ENCODE data around the gene ANKRD33. TPM values are rescaled to one million over a fixed set of nuclear protein-coding genes. Genes with fewer than 3 reads are reported as not detected.

Gene ANKRD33
- total and polyA plus RNA-seq, 2 of the 13 experiments (the other 11 are each of a cell fraction or from before 2014, with no cell fraction given), result 0.04 TPM; not detected in 1

DNA sequence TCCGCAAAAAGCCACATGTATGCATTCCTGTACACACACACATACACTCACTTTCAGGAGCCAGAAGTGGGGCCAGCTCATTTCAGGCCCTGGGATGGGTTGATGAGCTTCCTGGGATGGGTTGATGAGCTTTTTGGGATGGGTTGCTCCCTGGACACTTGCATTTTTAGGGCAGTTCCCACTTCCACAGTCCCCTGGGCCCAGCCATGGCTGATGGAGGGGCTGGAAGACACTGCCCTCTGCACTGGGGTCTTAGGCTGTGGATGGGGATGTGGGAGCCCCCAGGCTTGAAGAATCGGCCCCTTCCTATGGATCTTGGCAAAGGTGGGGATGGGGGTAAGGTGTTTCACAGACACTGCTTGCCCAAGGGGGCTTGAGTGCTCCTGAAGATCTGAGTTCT lies 32.1 kb downstream of the ANKRD33 start:
- Histone ChIP-seq H3K27me3 (ENCODE audit: control insufficient read depth in 1 of 2, insufficient read depth in 2 of 2, low read length in 2 of 2) (peaks cover 1 to 22% of the 10 kb centered on the region in 2 experiments; a peak in 4 of 5 replicates), H3K36me3 (replicated peaks in 1 of 2; ENCODE audit: control insufficient read depth in 1 of 2, insufficient read depth in 2 of 2, low read length in 2 of 2) (no peaks in the 10 kb centered on the region), H3K4me3 (replicated peaks in 1 of 3; ENCODE audit: insufficient read depth in 1 of 3, low read depth in 2 of 3, low read length in 3 of 3) (no peak overlapping the region), H3K79me2 (ENCODE audit: insufficient read depth, low read length) (no peaks in the 10 kb centered on the region), H3K4me2 (ENCODE audit: low read depth, low read length) (no peak overlapping the region), H2AFZ (ENCODE audit: low read length) (no peak overlapping the region), H3K9me3 (ENCODE audit: low read length) (no peaks in the 10 kb centered on the region), H3K9ac (ENCODE audit: insufficient read depth, low read depth, low read length) (no peak overlapping the region), H4K20me1 (ENCODE audit: insufficient read depth, low read length) (no peaks in the 10 kb centered on the region), H3K4me1 (ENCODE audit: insufficient read depth, low read length) (peaks cover 33% of the 10 kb centered on the region), H3K27ac (ENCODE audit: extremely low read length, insufficient read depth, low read length) (no peak overlapping the region)
- POLR2A ChIA-PET, result no interaction called here
- TF ChIP-seq, protein P1, sequence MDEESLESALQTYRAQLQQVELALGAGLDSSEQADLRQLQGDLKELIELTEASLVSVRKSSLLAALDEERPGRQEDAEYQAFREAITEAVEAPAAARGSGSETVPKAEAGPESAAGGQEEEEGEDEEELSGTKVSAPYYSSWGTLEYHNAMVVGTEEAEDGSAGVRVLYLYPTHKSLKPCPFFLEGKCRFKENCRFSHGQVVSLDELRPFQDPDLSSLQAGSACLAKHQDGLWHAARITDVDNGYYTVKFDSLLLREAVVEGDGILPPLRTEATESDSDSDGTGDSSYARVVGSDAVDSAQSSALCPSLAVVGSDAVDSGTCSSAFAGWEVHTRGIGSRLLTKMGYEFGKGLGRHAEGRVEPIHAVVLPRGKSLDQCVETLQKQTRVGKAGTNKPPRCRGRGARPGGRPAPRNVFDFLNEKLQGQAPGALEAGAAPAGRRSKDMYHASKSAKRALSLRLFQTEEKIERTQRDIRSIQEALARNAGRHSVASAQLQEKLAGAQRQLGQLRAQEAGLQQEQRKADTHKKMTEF (CRISPR knock-in tag; IDR thresholded peaks at IDR 0.05), result no peak
- no peak for TF ChIP-seq EED (CRISPR knock-in tag; IDR thresholded peaks at IDR 0.05)
- TF ChIP-seq, protein P2, sequence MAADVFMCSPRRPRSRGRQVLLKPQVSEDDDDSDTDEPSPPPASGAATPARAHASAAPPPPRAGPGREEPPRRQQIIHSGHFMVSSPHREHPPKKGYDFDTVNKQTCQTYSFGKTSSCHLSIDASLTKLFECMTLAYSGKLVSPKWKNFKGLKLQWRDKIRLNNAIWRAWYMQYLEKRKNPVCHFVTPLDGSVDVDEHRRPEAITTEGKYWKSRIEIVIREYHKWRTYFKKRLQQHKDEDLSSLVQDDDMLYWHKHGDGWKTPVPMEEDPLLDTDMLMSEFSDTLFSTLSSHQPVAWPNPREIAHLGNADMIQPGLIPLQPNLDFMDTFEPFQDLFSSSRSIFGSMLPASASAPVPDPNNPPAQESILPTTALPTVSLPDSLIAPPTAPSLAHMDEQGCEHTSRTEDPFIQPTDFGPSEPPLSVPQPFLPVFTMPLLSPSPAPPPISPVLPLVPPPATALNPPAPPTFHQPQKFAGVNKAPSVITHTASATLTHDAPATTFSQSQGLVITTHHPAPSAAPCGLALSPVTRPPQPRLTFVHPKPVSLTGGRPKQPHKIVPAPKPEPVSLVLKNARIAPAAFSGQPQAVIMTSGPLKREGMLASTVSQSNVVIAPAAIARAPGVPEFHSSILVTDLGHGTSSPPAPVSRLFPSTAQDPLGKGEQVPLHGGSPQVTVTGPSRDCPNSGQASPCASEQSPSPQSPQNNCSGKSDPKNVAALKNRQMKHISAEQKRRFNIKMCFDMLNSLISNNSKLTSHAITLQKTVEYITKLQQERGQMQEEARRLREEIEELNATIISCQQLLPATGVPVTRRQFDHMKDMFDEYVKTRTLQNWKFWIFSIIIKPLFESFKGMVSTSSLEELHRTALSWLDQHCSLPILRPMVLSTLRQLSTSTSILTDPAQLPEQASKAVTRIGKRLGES (CRISPR knock-in tag; IDR thresholded peaks at IDR 0.05; ENCODE audit: borderline replicate concordance), result no peak
- no peak for TF ChIP-seq NR1H2 (CRISPR knock-in tag; IDR thresholded peaks at IDR 0.05; ENCODE audit: borderline replicate concordance, low read depth)
- TF ChIP-seq ZNF180 (CRISPR knock-in tag; IDR thresholded peaks at IDR 0.05; ENCODE audit: borderline replicate concordance, low read depth), result no peak
- TF ChIP-seq ZNF484 (CRISPR knock-in tag; IDR thresholded peaks at IDR 0.05; ENCODE audit: borderline replicate concordance, low read depth), result no peak
- TF ChIP-seq MIXL1 (CRISPR knock-in tag; IDR thresholded peaks at IDR 0.05), result no peak
- no peak for TF ChIP-seq SATB2 (CRISPR knock-in tag; IDR thresholded peaks at IDR 0.05)
- TF ChIP-seq ZNF780A (CRISPR knock-in tag; IDR thresholded peaks at IDR 0.05), result no peak
- TF ChIP-seq, protein P3, sequence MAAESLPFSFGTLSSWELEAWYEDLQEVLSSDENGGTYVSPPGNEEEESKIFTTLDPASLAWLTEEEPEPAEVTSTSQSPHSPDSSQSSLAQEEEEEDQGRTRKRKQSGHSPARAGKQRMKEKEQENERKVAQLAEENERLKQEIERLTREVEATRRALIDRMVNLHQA (CRISPR knock-in tag; IDR thresholded peaks at IDR 0.05), result no peak
- TF ChIP-seq SNRNP70 (IDR thresholded peaks at IDR 0.05; ENCODE audit: low read depth, low read length), result no peak
- TF ChIP-seq, protein P4, sequence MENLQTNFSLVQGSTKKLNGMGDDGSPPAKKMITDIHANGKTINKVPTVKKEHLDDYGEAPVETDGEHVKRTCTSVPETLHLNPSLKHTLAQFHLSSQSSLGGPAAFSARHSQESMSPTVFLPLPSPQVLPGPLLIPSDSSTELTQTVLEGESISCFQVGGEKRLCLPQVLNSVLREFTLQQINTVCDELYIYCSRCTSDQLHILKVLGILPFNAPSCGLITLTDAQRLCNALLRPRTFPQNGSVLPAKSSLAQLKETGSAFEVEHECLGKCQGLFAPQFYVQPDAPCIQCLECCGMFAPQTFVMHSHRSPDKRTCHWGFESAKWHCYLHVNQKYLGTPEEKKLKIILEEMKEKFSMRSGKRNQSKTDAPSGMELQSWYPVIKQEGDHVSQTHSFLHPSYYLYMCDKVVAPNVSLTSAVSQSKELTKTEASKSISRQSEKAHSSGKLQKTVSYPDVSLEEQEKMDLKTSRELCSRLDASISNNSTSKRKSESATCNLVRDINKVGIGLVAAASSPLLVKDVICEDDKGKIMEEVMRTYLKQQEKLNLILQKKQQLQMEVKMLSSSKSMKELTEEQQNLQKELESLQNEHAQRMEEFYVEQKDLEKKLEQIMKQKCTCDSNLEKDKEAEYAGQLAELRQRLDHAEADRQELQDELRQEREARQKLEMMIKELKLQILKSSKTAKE (CRISPR knock-in tag; IDR thresholded peaks at IDR 0.05; ENCODE audit: borderline replicate concordance), result no peak
- TF ChIP-seq ZNF720 (CRISPR knock-in tag; IDR thresholded peaks at IDR 0.05), result no peak
- TF ChIP-seq SETDB1 (CRISPR knock-in tag; IDR thresholded peaks at IDR 0.05; ENCODE audit: borderline replicate concordance), result no peak
- no peak for TF ChIP-seq MAZ (IDR thresholded peaks at IDR 0.05; ENCODE audit: borderline replicate concordance, low read depth, low read length)
- no peak for TF ChIP-seq MAZ (CRISPR knock-in tag; IDR thresholded peaks at IDR 0.05; ENCODE audit: low read depth)
- no peak for TF ChIP-seq ZNF598 (CRISPR knock-in tag; IDR thresholded peaks at IDR 0.05; ENCODE audit: borderline replicate concordance)
- no peak for ATAC-seq
- intact Hi-C loops (cut with micrococcal nuclease; ENCODE audit: unreplicated experiment) (no loop called here), in situ Hi-C loops (cut with HindIII; ENCODE audit: extremely low pct_ligation_motif_present, low pct_unique_long_range_greater_than_20kb) (no loop called here)
- FAIRE-seq, result no peak
- no peak for DNase-seq (ENCODE audit: low spot score)
- 44% methylated on average over 2 of the region's 2 CpGs for WGBS (ENCODE audit: low lambda C conversion rate)
- CTCF ChIA-PET (ENCODE audit: low intra/inter-chr PET ratio, low total read pairs), result no interaction called here
- no TSS peak for BruUV-seq (replicated peaks)
